Measurements from ENCODE around the gene SRSF4. TPM values are rescaled to one million over a fixed set of nuclear protein-coding genes. Genes with fewer than 3 reads are reported as not detected.

Gene SRSF4
- total RNA-seq, 1 experiment from 2014 or later = 62.0 TPM

DNA sequence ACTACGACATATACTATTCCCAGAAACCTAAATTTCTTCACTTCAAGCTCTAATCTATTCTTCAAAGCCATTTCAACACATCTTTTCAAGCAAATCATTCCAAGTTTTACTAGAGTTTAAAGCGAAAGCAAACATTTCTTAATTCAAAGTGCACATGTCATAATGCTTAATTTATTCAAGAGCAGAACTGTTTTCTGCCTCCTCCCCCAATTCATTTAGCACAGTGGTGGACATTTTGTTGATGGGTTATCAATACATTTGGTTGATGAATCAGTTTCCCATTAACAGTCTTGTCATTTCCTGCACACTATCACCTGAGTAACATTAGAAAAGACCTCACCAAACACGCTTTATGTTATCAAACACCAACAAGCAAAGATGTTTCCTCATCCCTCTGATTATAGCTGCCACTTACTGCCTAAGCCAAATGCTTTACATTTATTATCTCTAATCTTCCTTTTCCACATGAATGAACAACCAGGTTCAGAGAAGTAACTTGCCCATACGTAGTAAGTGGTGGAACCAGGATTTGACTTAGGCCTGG lies 2.0 kb downstream of the SRSF4 start:
- BruUV-seq (replicated peaks) = no TSS peak
- Histone ChIP-seq H2AFZ (ENCODE audit: low read length) (no peak overlapping the region), H3K9me3 (ENCODE audit: low read length) (no peaks in the 10 kb centered on the region), H3K4me3 (ENCODE audit: low read length) (peak overlapping the region; percentile 90), H3K36me3 (ENCODE audit: low read depth, low read length) (peaks cover 17% of the 10 kb centered on the region), H3K4me2 (ENCODE audit: low read length) (peak overlapping the region; percentile 94), H3K79me2 (ENCODE audit: low read length) (peaks cover 68% of the 10 kb centered on the region), H3K27me3 (ENCODE audit: low read length) (no peaks in the 10 kb centered on the region), H3K9me2 (replicated peaks; ENCODE audit: low read length) (no peaks in the 10 kb centered on the region), H4K20me1 (ENCODE audit: low read length) (peaks cover 45% of the 10 kb centered on the region), H3K4me1 (ENCODE audit: insufficient read depth, low read length) (peaks cover 19% of the 10 kb centered on the region), H3K27ac (ENCODE audit: low read length) (no peak overlapping the region), H3K9ac (ENCODE audit: low read length) (peak overlapping the region; percentile 100), H3F3A (ENCODE audit: low read length, unreplicated experiment) (no peaks in the 10 kb centered on the region)
- POLR2A ChIA-PET (ENCODE audit: unreplicated experiment) = no interaction called here
- no peak for ATAC-seq
- CTCF ChIA-PET = no interaction called here
- no peak for TF ChIP-seq EZH2 (IDR thresholded peaks at IDR 0.05; ENCODE audit: low read length, unreplicated experiment)
- TF ChIP-seq EZH2phosphoT487 (IDR thresholded peaks at IDR 0.05; ENCODE audit: borderline replicate concordance, low read length) = no peak
- TF ChIP-seq, protein P1, sequence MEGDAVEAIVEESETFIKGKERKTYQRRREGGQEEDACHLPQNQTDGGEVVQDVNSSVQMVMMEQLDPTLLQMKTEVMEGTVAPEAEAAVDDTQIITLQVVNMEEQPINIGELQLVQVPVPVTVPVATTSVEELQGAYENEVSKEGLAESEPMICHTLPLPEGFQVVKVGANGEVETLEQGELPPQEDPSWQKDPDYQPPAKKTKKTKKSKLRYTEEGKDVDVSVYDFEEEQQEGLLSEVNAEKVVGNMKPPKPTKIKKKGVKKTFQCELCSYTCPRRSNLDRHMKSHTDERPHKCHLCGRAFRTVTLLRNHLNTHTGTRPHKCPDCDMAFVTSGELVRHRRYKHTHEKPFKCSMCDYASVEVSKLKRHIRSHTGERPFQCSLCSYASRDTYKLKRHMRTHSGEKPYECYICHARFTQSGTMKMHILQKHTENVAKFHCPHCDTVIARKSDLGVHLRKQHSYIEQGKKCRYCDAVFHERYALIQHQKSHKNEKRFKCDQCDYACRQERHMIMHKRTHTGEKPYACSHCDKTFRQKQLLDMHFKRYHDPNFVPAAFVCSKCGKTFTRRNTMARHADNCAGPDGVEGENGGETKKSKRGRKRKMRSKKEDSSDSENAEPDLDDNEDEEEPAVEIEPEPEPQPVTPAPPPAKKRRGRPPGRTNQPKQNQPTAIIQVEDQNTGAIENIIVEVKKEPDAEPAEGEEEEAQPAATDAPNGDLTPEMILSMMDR (conservative IDR thresholded peaks at IDR 0.05; ENCODE audit: low read depth, low read length) = no peak
- no peak for DNase-seq
- intact Hi-C loops (cut with micrococcal nuclease) = loop anchor here (5.0 to 10.0 kb wide), 2 partner anchors 57 to 135 kb away; partner anchors contain the start of gene TMEM200B

DNA sequence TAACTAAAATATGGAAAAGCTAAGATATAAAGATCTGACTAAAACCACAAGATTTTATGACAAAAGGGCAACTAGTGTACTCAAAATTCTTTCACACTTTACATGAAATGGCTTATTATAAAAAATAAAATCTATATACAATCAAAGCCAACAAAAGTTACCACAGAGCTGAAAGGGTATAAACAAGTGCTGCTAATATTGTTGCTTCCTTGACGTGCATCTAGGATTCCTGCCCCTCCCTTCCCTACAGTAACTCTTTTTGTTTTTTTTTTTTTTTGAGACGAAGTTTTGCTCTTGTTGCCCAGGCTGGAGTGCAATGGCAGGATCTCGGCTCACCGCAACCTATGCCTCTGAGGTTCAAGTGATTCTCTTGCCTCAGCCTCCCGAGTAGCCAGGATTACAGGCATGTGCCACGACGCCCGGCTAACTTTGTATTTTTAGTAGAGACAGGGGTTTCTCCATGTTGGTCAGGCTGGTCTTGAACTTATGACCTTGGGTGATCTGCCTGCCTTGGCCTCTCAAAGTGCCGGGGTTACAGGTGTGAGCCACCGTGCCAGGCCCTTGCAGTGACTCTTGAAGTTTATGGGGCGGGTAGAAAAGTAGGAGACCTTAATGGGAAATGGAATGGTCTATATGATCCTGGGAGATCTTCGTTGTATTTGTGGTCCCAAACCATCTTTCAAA lies 4.5 kb downstream of the SRSF4 start:
- DNase-seq (no peak), ATAC-seq (no peak)
- no peaks in the 10 kb centered on the region for H3K27me3 ChIP-seq (ENCODE audit: low read length)
- H3F3A ChIP-seq (ENCODE audit: low read length, unreplicated experiment) = no peaks in the 10 kb centered on the region
- ChIA-PET CTCF (no interaction called here), POLR2A (ENCODE audit: unreplicated experiment) (no interaction called here)
- no peaks in the 10 kb centered on the region for H3K9me3 ChIP-seq (ENCODE audit: low read length)
- H4K20me1 ChIP-seq (ENCODE audit: low read length) = peaks cover 60% of the 10 kb centered on the region
- H2AFZ ChIP-seq (ENCODE audit: low read length) = no peak overlapping the region
- no peak overlapping the region for H3K9ac ChIP-seq (ENCODE audit: low read length)
- H3K4me1 ChIP-seq (ENCODE audit: insufficient read depth, low read length) = peaks cover 12% of the 10 kb centered on the region
- H3K9me2 ChIP-seq (replicated peaks; ENCODE audit: low read length) = no peaks in the 10 kb centered on the region
- intact Hi-C loops (cut with micrococcal nuclease) = no loop called here
- H3K79me2 ChIP-seq (ENCODE audit: low read length) = peaks cover 94% of the 10 kb centered on the region
- TF ChIP-seq EZH2phosphoT487 (IDR thresholded peaks at IDR 0.05; ENCODE audit: borderline replicate concordance, low read length) (no peak), EZH2 (IDR thresholded peaks at IDR 0.05; ENCODE audit: low read length, unreplicated experiment) (no peak)
- TF ChIP-seq, protein P1 (conservative IDR thresholded peaks at IDR 0.05; ENCODE audit: low read depth, low read length) = no peak
- BruUV-seq (replicated peaks) = no TSS peak
- H3K4me3 ChIP-seq (ENCODE audit: low read length) = no peak overlapping the region
- H3K36me3 ChIP-seq (ENCODE audit: low read depth, low read length) = peaks cover 17% of the 10 kb centered on the region
- no peak overlapping the region for H3K27ac ChIP-seq (ENCODE audit: low read length)
- no peak overlapping the region for H3K4me2 ChIP-seq (ENCODE audit: low read length)

DNA sequence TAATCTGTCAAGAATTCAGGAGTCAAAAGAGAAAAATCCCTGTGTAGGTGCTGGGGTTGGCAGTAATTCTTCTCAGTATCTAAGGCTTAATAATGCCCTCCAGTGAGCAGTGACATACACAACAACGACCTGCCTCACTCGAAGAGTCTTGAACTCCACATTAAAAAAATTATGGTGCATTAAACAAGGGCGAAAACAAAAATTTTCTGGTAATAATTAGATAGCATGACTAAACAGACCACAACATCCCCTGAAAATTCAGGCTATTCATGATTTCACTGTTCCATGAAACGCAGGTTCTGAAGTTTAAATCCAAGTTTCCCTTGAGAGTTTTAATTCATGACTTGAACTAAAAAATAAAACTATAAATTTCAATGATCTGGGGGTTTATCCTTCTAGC lies 5.1 kb downstream of the SRSF4 start:
- H3K9me3 ChIP-seq (ENCODE audit: low read length) = no peaks in the 10 kb centered on the region
- H3F3A ChIP-seq (ENCODE audit: low read length, unreplicated experiment) = no peaks in the 10 kb centered on the region
- DNase-seq = no peak
- H3K9ac ChIP-seq (ENCODE audit: low read length) = no peak overlapping the region
- ATAC-seq = no peak
- no peaks in the 10 kb centered on the region for H3K27me3 ChIP-seq (ENCODE audit: low read length)
- peaks cover 99% of the 10 kb centered on the region for H3K79me2 ChIP-seq (ENCODE audit: low read length)
- CTCF ChIA-PET = no interaction called here
- no peak overlapping the region for H3K4me2 ChIP-seq (ENCODE audit: low read length)
- H3K4me3 ChIP-seq (ENCODE audit: low read length) = no peak overlapping the region
- H3K36me3 ChIP-seq (ENCODE audit: low read depth, low read length) = peaks cover 21% of the 10 kb centered on the region
- intact Hi-C loops (cut with micrococcal nuclease) = no loop called here
- POLR2A ChIA-PET (ENCODE audit: unreplicated experiment) = no interaction called here
- H4K20me1 ChIP-seq (ENCODE audit: low read length) = peaks cover 66% of the 10 kb centered on the region
- TF ChIP-seq, protein P1 (conservative IDR thresholded peaks at IDR 0.05; ENCODE audit: low read depth, low read length) = no peak
- TF ChIP-seq EZH2 (IDR thresholded peaks at IDR 0.05; ENCODE audit: low read length, unreplicated experiment) = no peak
- H3K4me1 ChIP-seq (ENCODE audit: insufficient read depth, low read length) = peaks cover 10% of the 10 kb centered on the region; the same call in 1 of the 2 replicates
- H2AFZ ChIP-seq (ENCODE audit: low read length) = no peak overlapping the region
- BruUV-seq (replicated peaks) = no TSS peak
- H3K27ac ChIP-seq (ENCODE audit: low read length) = no peak overlapping the region
- no peaks in the 10 kb centered on the region for H3K9me2 ChIP-seq (replicated peaks; ENCODE audit: low read length)
